ENCODE results near the gene NXF1.

The NXF1 gene

DNA sequence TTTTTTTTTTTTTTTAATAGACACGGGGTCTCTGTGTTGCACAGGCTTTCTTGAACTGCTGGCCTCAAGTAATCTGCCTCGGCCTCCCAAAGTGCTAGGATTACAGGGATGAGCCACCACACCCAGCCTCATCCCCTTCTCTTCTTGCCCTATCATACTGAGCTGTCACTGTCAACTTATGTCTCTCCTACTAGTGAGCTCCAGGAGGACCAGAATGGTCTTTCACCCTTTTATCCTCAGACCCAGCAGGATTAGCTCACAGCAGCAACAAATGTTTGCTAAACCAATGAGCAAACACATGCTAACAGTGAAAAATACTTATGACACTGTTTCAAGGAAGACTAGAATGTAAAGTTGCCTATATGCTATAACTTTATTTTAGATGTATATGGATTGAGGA is 6.4 kb upstream of the NXF1 start:
- Histone ChIP-seq H2AFZ (ENCODE audit: low read depth, low read length, severe bottlenecking) (no peak overlapping the region), H4K20me1 (ENCODE audit: low read depth, low read length) (no peaks in the 10 kb centered on the region), H3K9me2 (replicated peaks; ENCODE audit: insufficient read depth, low read length) (no peaks in the 10 kb centered on the region), H3K9me3 (ENCODE audit: insufficient read depth, low read length) (no peaks in the 10 kb centered on the region), H3K9ac (ENCODE audit: low read length) (no peak overlapping the region), H3K79me2 (ENCODE audit: insufficient read depth, low read length) (no peaks in the 10 kb centered on the region), H3F3A (ENCODE audit: insufficient read depth) (peaks cover 9% of the 10 kb centered on the region; the same call in 1 of the 2 replicates), H3K27me3 (ENCODE audit: low read length) (no peaks in the 10 kb centered on the region), H3K36me3 (ENCODE audit: low read length) (no peaks in the 10 kb centered on the region), H3K27ac (ENCODE audit: low read depth, low read length) (no peak overlapping the region), H3K4me2 (ENCODE audit: low read depth, low read length, poor library complexity, severe bottlenecking) (no peak overlapping the region), H3K4me3 (ENCODE audit: insufficient read depth, low read length, poor library complexity, severe bottlenecking) (no peak overlapping the region)
- no peak for TF ChIP-seq EZH2phosphoT487 (conservative IDR thresholded peaks at IDR 0.05; ENCODE audit: low read length)
- no peak for TF ChIP-seq CTCF (IDR thresholded peaks at IDR 0.05; ENCODE audit: insufficient read depth, low read length, poor library complexity, severe bottlenecking)

GRCh38 chr11:62810748-62811147 is 5.5 kb upstream of the NXF1 start:
- Histone ChIP-seq H4K20me1 (ENCODE audit: low read depth, low read length) (no peaks in the 10 kb centered on the region), H3K4me3 (ENCODE audit: insufficient read depth, low read length, poor library complexity, severe bottlenecking) (no peak overlapping the region), H3K9ac (ENCODE audit: low read length) (no peak overlapping the region), H3K9me3 (ENCODE audit: insufficient read depth, low read length) (no peaks in the 10 kb centered on the region), H2AFZ (ENCODE audit: low read depth, low read length, severe bottlenecking) (no peak overlapping the region), H3F3A (ENCODE audit: insufficient read depth) (peaks cover 9% of the 10 kb centered on the region; the same call in 1 of the 2 replicates), H3K9me2 (replicated peaks; ENCODE audit: insufficient read depth, low read length) (no peaks in the 10 kb centered on the region), H3K79me2 (ENCODE audit: insufficient read depth, low read length) (no peaks in the 10 kb centered on the region), H3K27me3 (ENCODE audit: low read length) (no peaks in the 10 kb centered on the region), H3K36me3 (ENCODE audit: low read length) (no peaks in the 10 kb centered on the region), H3K4me2 (ENCODE audit: low read depth, low read length, poor library complexity, severe bottlenecking) (no peak overlapping the region), H3K27ac (ENCODE audit: low read depth, low read length) (no peak overlapping the region)
- no peak for TF ChIP-seq EZH2phosphoT487 (conservative IDR thresholded peaks at IDR 0.05; ENCODE audit: low read length)
- TF ChIP-seq CTCF (IDR thresholded peaks at IDR 0.05; ENCODE audit: insufficient read depth, low read length, poor library complexity, severe bottlenecking) = no peak

GRCh38 chr11:62806611-62807121 is 1.4 kb upstream of the NXF1 start:
- H4K20me1 ChIP-seq (ENCODE audit: low read depth, low read length) = no peaks in the 10 kb centered on the region
- no peaks in the 10 kb centered on the region for H3K9me3 ChIP-seq (ENCODE audit: insufficient read depth, low read length)
- peak overlapping the region; percentile 69 for H3K4me2 ChIP-seq (ENCODE audit: low read depth, low read length, poor library complexity, severe bottlenecking)
- H3K4me3 ChIP-seq (ENCODE audit: insufficient read depth, low read length, poor library complexity, severe bottlenecking) = peak overlapping the region; percentile 87
- peak overlapping the region; percentile 91 for H3K9ac ChIP-seq (ENCODE audit: low read length)
- H3F3A ChIP-seq (ENCODE audit: insufficient read depth) = peaks cover 9% of the 10 kb centered on the region; the same call in 1 of the 2 replicates
- TF ChIP-seq CTCF (IDR thresholded peaks at IDR 0.05; ENCODE audit: insufficient read depth, low read length, poor library complexity, severe bottlenecking) (no peak), EZH2phosphoT487 (conservative IDR thresholded peaks at IDR 0.05; ENCODE audit: low read length) (no peak)
- H3K27ac ChIP-seq (ENCODE audit: low read depth, low read length) = 0 out of 2 replicates have a peak overlapping the region, but pooled peaks have one; percentile 62
- peaks cover 19% of the 10 kb centered on the region for H3K79me2 ChIP-seq (ENCODE audit: insufficient read depth, low read length)
- no peaks in the 10 kb centered on the region for H3K9me2 ChIP-seq (replicated peaks; ENCODE audit: insufficient read depth, low read length)
- H3K27me3 ChIP-seq (ENCODE audit: low read length) = no peaks in the 10 kb centered on the region
- peak overlapping the region; percentile 79 for H2AFZ ChIP-seq (ENCODE audit: low read depth, low read length, severe bottlenecking)
- H3K36me3 ChIP-seq (ENCODE audit: low read length) = no peaks in the 10 kb centered on the region

All from SU-DHL-6 (cell line).